Smooth muscle cell (in vitro differentiated cells): Measurements from ENCODE around the gene NFATC3. TPM values are rescaled to one million over a fixed set of nuclear protein-coding genes. Genes with fewer than 3 reads are reported as not detected.

Experiments
- DNase-seq: peaks from one replicate; lab custom pipeline; 2025; ENCODE audit not compliant: unreplicated experiment; lab: John Stamatoyannopoulos, UW
- H2AFZ ChIP-seq: fragments of 200-600 bp; sonication (generic); 2 replicates; pipeline ENCODE4 v1.6.0; 2016; ENCODE audit warnings: antibody characterized with exemption, low read depth, mild to moderate bottlenecking
- H3F3A ChIP-seq: fragments of 200-600 bp; sonication (generic); 2 replicates; pipeline ENCODE4 v1.6.0; 2017; ENCODE audit warnings: antibody characterized with exemption, low read depth
- H3K27ac ChIP-seq: fragments of 200-600 bp; sonication (generic); 2 replicates; pipeline ENCODE4 v1.5.1; 2016; ENCODE audit warnings: low read depth, mild to moderate bottlenecking
- H3K27me3 ChIP-seq: fragments of 200-600 bp; sonication (generic); 2 replicates; pipeline ENCODE4 v1.6.1; 2016; ENCODE audit warnings: low read depth, mild to moderate bottlenecking
- H3K36me3 ChIP-seq: fragments of 200-600 bp; sonication (generic); 2 replicates; pipeline ENCODE4 v1.5.1; 2016; ENCODE audit warnings: low read depth
- H3K4me1 ChIP-seq: fragments of 200-600 bp; sonication (generic); 2 replicates; pipeline ENCODE4 v1.5.1; 2016; ENCODE audit warnings: low read depth
- H3K4me2 ChIP-seq: fragments of 200-600 bp; sonication (generic); 2 replicates; pipeline ENCODE4 v1.6.0; 2016; ENCODE audit warnings: mild to moderate bottlenecking
- H3K4me3 ChIP-seq: fragments of 200-600 bp; sonication (generic); 2 replicates; pipeline ENCODE4 v1.5.1; 2016; ENCODE audit warnings: mild to moderate bottlenecking
- H3K79me2 ChIP-seq: fragments of 200-600 bp; sonication (generic); 2 replicates; pipeline ENCODE4 v1.6.0; 2016; ENCODE audit warnings: low read depth, mild to moderate bottlenecking
- H3K9ac ChIP-seq: fragments of 200-600 bp; sonication (generic); 2 replicates; pipeline ENCODE4 v1.6.0; 2016; ENCODE audit warnings: low read depth
- H3K9me3 ChIP-seq: fragments of 200-600 bp; sonication (generic); replicated peaks from 2 replicates; pipeline ENCODE4 v1.5.1; 2016; ENCODE audit warnings: low read depth
- H4K20me1 ChIP-seq: fragments of 200-600 bp; sonication (generic); 2 replicates; pipeline ENCODE4 v1.6.0; 2016; ENCODE audit warnings: low read depth
- CTCF ChIP-seq: fragments of 200-600 bp; sonication (generic); IDR thresholded peaks from 2 replicates; pipeline ENCODE4 v1.5.1; 2017; ENCODE audit warnings: borderline replicate concordance, mild to moderate bottlenecking, antibody characterized with exemption; ENCODE audit not compliant: insufficient read depth, poor library complexity, severe bottlenecking
- WGBS: methylation state at CpG from one replicate; pipeline ENCODE4 v1.1.7; 2016; ENCODE audit warnings: low lambda C conversion rate; 5-methylcytosine and 5-hydroxymethylcytosine counted together
- polyA plus RNA-seq: library from polyadenylated mRNA; unstranded; fragments of >200 nt; fragmentation: Nextera tagmentation; extraction: Ambion mirVana; gene quantifications from 2 replicates; pipeline ENCODE4 v1.2.1, GENCODE V29; 2016
- total RNA-seq: library from RNA; depleted of rRNA; stranded (reverse); fragments of >200 nt; gene quantifications from 2 replicates; pipeline ENCODE4 v1.2.3, GENCODE V29; 2014

NFATC3 gene
- total and polyA plus RNA-seq, 2 experiments from 2014 or later: 14.7 to 30.2 TPM

DNA sequence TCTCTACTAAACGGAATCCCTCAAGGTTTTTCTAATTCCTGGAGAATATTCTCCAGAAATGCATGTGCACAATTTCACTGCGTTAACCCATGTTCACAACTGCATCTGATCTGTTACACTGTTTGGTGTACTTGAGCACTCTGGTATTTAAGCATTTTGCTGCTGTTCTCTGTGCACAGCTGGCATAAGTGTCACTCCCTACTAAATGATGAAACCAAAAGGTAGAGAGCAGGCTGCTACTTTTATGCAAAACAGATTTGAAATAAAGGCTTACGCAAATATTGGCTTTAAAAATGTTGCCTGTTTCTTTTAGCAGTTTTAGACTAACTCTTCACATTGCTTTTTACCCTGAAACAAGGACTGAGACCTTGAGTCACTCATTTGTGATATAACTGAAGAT is 109.1 kb downstream of the NFATC3 start:
- H2AFZ ChIP-seq: no peak overlapping the region
- 95% methylated on average over 3 of the region's 3 CpGs for WGBS
- no peaks in the 10 kb centered on the region for H3K36me3 ChIP-seq
- no peak overlapping the region for H3K4me3 ChIP-seq
- no peak for DNase-seq
- peaks cover 20% of the 10 kb centered on the region for H4K20me1 ChIP-seq
- H3K4me1 ChIP-seq: no peaks in the 10 kb centered on the region
- H3F3A ChIP-seq: no peaks in the 10 kb centered on the region
- no peak overlapping the region for H3K9ac ChIP-seq
- H3K27me3 ChIP-seq: no peaks in the 10 kb centered on the region
- no peak for TF ChIP-seq CTCF
- no peaks in the 10 kb centered on the region for H3K9me3 ChIP-seq
- H3K79me2 ChIP-seq: no peaks in the 10 kb centered on the region
- no peak overlapping the region for H3K27ac ChIP-seq
- no peak overlapping the region for H3K4me2 ChIP-seq

DNA sequence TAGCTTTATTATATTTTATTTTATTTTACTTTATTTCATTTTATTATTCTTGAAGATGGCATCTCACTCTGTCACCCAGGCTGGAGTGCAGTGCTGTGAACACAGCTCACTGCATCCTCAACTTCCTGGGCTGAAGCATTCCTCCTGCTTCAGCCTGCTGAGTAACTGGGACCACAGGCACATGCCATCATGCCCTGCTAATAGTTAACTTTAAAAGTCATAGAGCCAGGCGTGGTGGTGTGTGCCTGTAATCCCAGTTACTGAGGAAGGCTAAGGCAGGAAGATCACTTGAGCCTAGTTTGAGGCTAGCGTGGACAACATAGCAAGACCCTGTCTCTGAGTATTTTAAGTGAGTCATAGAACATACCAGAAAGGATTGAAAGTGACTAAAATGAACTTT is 112.1 kb downstream of the NFATC3 start:
- Histone ChIP-seq H3K4me1 (no peaks in the 10 kb centered on the region), H3K9me3 (no peaks in the 10 kb centered on the region), H3K27ac (peak overlapping the region; percentile 38), H3K4me3 (no peak overlapping the region), H3F3A (no peaks in the 10 kb centered on the region), H3K4me2 (no peak overlapping the region), H4K20me1 (peaks cover 47% of the 10 kb centered on the region), H3K79me2 (no peaks in the 10 kb centered on the region), H2AFZ (no peak overlapping the region), H3K9ac (no peak overlapping the region), H3K36me3 (no peaks in the 10 kb centered on the region), H3K27me3 (no peaks in the 10 kb centered on the region)
- DNase-seq: no peak
- TF ChIP-seq CTCF: no peak
- WGBS: 55% methylated on average over 2 of the region's 2 CpGs

- no peak overlapping the region for H3K4me3 ChIP-seq
- no peaks in the 10 kb centered on the region for H3K4me1 ChIP-seq
- no peak overlapping the region for H3K4me2 ChIP-seq
- H3K27ac ChIP-seq: no peak overlapping the region
- H3K27me3 ChIP-seq: no peaks in the 10 kb centered on the region
- TF ChIP-seq CTCF: no peak
- no peaks in the 10 kb centered on the region for H3F3A ChIP-seq
- no peaks in the 10 kb centered on the region for H3K36me3 ChIP-seq
- no peak overlapping the region for H2AFZ ChIP-seq
- no peaks in the 10 kb centered on the region for H3K79me2 ChIP-seq
- H3K9me3 ChIP-seq: no peaks in the 10 kb centered on the region
- 65% methylated on average over 3 of the region's 3 CpGs for WGBS
- H4K20me1 ChIP-seq: peaks cover 59% of the 10 kb centered on the region
- no peak overlapping the region for H3K9ac ChIP-seq
- DNase-seq: no peak
These were observed 115.1 kb downstream of the NFATC3 start for GRCh38 chr16:68200088-68200783.

GRCh38 chr16:68202091-68202519 is 116.9 kb downstream of the NFATC3 start:
- no peak overlapping the region for H3K4me3 ChIP-seq
- H2AFZ ChIP-seq: no peak overlapping the region
- peaks cover 53% of the 10 kb centered on the region for H4K20me1 ChIP-seq
- DNase-seq: no peak
- H3K36me3 ChIP-seq: no peaks in the 10 kb centered on the region
- no peak overlapping the region for H3K4me2 ChIP-seq
- no peaks in the 10 kb centered on the region for H3K27me3 ChIP-seq
- H3K79me2 ChIP-seq: no peaks in the 10 kb centered on the region
- no peaks in the 10 kb centered on the region for H3K9me3 ChIP-seq
- no peak for TF ChIP-seq CTCF
- no peak overlapping the region for H3K9ac ChIP-seq
- H3K27ac ChIP-seq: no peak overlapping the region
- no peaks in the 10 kb centered on the region for H3F3A ChIP-seq
- H3K4me1 ChIP-seq: no peaks in the 10 kb centered on the region
